Activated CD4-positive, alpha-beta T cell treated with anti-CD3 and anti-CD28 coated beads, Interleukin-2, amount 50 U/mL, for 16 hours (primary cell): Measurements from ENCODE around the gene RPL36A.

Experiments used
- DNase-seq: peaks from one replicate; pipeline ENCODE4 v3.0.0-alpha.2; 2020

The RPL36A gene

GRCh38 chrX:101390664-101391525, at the start of gene RPL36A:
Gene RPL36A, plus strand, starts transcription at chrX:101391011. Its CDS starts 33 bp downstream, at chrX:101391044.
- DNase-seq = peak; percentile 88

GRCh38 chrX:101347859-101348451, 42.9 kb upstream of the RPL36A start:
- peak; percentile 10 for DNase-seq

GRCh38 chrX:101348452-101349192, 42.2 kb upstream of the RPL36A start, which contains the start of gene TIMM8A:
Gene TIMM8A, minus strand, starts transcription at chrX:101348742. Its CDS starts 78 bp downstream, at chrX:101348664.
- DNase-seq = peak; percentile 80

- no peak for DNase-seq
These were observed 41.6 kb upstream of the RPL36A start for GRCh38 chrX:101349193-101349562.

- no peak for DNase-seq
These were observed 33.5 kb upstream of the RPL36A start for GRCh38 chrX:101357166-101357795.

GRCh38 chrX:101359966-101360365, 30.8 kb upstream of the RPL36A start:
- no peak for DNase-seq

GRCh38 chrX:101360390-101360789, 30.4 kb upstream of the RPL36A start:
- no peak for DNase-seq

GRCh38 chrX:101362116-101362515, 28.7 kb upstream of the RPL36A start:
- DNase-seq = no peak

GRCh38 chrX:101362757-101363156, 28.1 kb upstream of the RPL36A start:
- DNase-seq = no peak

GRCh38 chrX:101365301-101365795, 25.5 kb upstream of the RPL36A start:
- DNase-seq = no peak

GRCh38 chrX:101368800-101369199, 22.0 kb upstream of the RPL36A start:
- no peak for DNase-seq

- no peak for DNase-seq
These were observed 21.1 kb upstream of the RPL36A start for GRCh38 chrX:101369687-101370086.

GRCh38 chrX:101370888-101371504, 19.8 kb upstream of the RPL36A start:
- no peak for DNase-seq

GRCh38 chrX:101377547-101377946, 13.3 kb upstream of the RPL36A start:
- no peak for DNase-seq

GRCh38 chrX:101383679-101384205, 7.1 kb upstream of the RPL36A start:
- no peak for DNase-seq

GRCh38 chrX:101385026-101385684, 5.7 kb upstream of the RPL36A start:
- no peak for DNase-seq

GRCh38 chrX:101385795-101386541, 4.8 kb upstream of the RPL36A start, which contains the start of gene BTK:
Gene BTK, minus strand, starts transcription at chrX:101386191. Its CDS starts 10,907 bp downstream, at chrX:101375284.
- DNase-seq = no peak

GRCh38 chrX:101386542-101386885, 4.3 kb upstream of the RPL36A start:
- DNase-seq = no peak

- DNase-seq = no peak
These were observed 2.2 kb upstream of the RPL36A start for GRCh38 chrX:101388604-101389003.

GRCh38 chrX:101391831-101392230, 1.0 kb downstream of the RPL36A start:
- DNase-seq = no peak
